A673 (cell line): ENCODE measurements around the gene STAM.

ENCODE experiments used
- CTCF ChIP-seq: fragments of 300-800, 200-600 bp; sonication (generic); conservative IDR thresholded peaks from 2 replicates; pipeline ENCODE4 v1.5.1; 2017; ENCODE audit warnings: low read depth, mild to moderate bottlenecking, antibody characterized with exemption, low read length, moderate library complexity, mixed read lengths
- EZH2 ChIP-seq: fragments of 200-600 bp; sonication (generic); IDR thresholded peaks from 2 replicates; pipeline ENCODE4 v1.6.1; 2017; ENCODE audit warnings: borderline replicate concordance, low read depth, mild to moderate bottlenecking, mixed read lengths, antibody characterized with exemption, low read length; ENCODE audit not compliant: poor library complexity, severe bottlenecking

GRCh38 chr10:17643755-17644484 is at the start of gene STAM:
- no peak for TF ChIP-seq CTCF
- no peak for TF ChIP-seq EZH2
